SKM-1 treated with dmso at 0.1 percent for 144 hours (cell line): Measurements from ENCODE around the gene AFAP1L2.
A peak's percentile ranks its signal among the peaks of the same experiment; 100 is the strongest.
"Not testable (repeated sequence)": the region's sequence is repeated elsewhere in the genome, so short reads cannot be mapped to it uniquely, and the experiment has no call there.

Experiments used
- DNase-seq: peaks from one replicate; lab custom pipeline; 2025; ENCODE audit not compliant: unreplicated experiment; lab: John Stamatoyannopoulos, UW

Gene AFAP1L2

GRCh38 chr10:114363745-114364454 is 40.4 kb downstream of the AFAP1L2 start:
- DNase-seq, result no peak

- DNase-seq, result no peak
Observed at GRCh38 chr10:114362826-114363355, 41.4 kb downstream of the AFAP1L2 start.

- no peak for DNase-seq
Observed at GRCh38 chr10:114359953-114360345, 44.4 kb downstream of the AFAP1L2 start.

- DNase-seq, result no peak
Observed at GRCh38 chr10:114359041-114359952, 45.0 kb downstream of the AFAP1L2 start.

GRCh38 chr10:114357515-114357996 is 46.7 kb downstream of the AFAP1L2 start:
- DNase-seq, result no peak

GRCh38 chr10:114356751-114357514 is 47.4 kb downstream of the AFAP1L2 start:
- no peak for DNase-seq

- DNase-seq, result no peak
Observed at GRCh38 chr10:114356126-114356525, 48.2 kb downstream of the AFAP1L2 start.

- DNase-seq, result no peak
Observed at GRCh38 chr10:114353383-114353782, 50.9 kb downstream of the AFAP1L2 start.

- DNase-seq, result no peak
Observed at GRCh38 chr10:114352653-114353298, 51.5 kb downstream of the AFAP1L2 start.

- DNase-seq, result no peak
Observed at GRCh38 chr10:114350751-114351150, 53.6 kb downstream of the AFAP1L2 start.

GRCh38 chr10:114349522-114350215 is 54.6 kb downstream of the AFAP1L2 start:
- no peak for DNase-seq

- not testable (repeated sequence) for DNase-seq
Observed at GRCh38 chr10:114349071-114349470, 55.2 kb downstream of the AFAP1L2 start.

- DNase-seq, result peak; percentile 85
Observed at GRCh38 chr10:114347791-114348190, 56.5 kb downstream of the AFAP1L2 start.

GRCh38 chr10:114347241-114347640 is 57.1 kb downstream of the AFAP1L2 start:
- no peak for DNase-seq

- no peak for DNase-seq
Observed at GRCh38 chr10:114346176-114347031, 57.9 kb downstream of the AFAP1L2 start.

GRCh38 chr10:114345701-114346100 is 58.6 kb downstream of the AFAP1L2 start:
- DNase-seq, result no peak

- no peak for DNase-seq
Observed at GRCh38 chr10:114343623-114344505, 60.4 kb downstream of the AFAP1L2 start.

GRCh38 chr10:114342976-114343375 is 61.3 kb downstream of the AFAP1L2 start:
- DNase-seq, result no peak
